Subcutaneous adipose tissue (tissue), 4 donors: ENCODE measurements around the gene ZNF800. TPM values are rescaled to one million over a fixed set of nuclear protein-coding genes. Genes with fewer than 3 reads are reported as not detected.

Experiments used
- total RNA-seq, 4 donors: library from RNA; depleted of rRNA; stranded (reverse); fragments of >200 nt; gene quantifications; one replicate each; pipeline ENCODE4 v1.1.0, GENCODE V29; 2016
- TF ChIP-seq, protein P1 (sequence below): fragments of 450-650 bp; IDR thresholded peaks from one replicate; pipeline ENCODE4 v1.5.1; 2016; ENCODE audit warnings: low read depth, mild to moderate bottlenecking, control low read depth, antibody characterized with exemption, moderate library complexity

The ZNF800 gene
- total RNA-seq, 4 donors from 2014 or later = 31.3 to 57.7 (median 33.1) TPM

DNA sequence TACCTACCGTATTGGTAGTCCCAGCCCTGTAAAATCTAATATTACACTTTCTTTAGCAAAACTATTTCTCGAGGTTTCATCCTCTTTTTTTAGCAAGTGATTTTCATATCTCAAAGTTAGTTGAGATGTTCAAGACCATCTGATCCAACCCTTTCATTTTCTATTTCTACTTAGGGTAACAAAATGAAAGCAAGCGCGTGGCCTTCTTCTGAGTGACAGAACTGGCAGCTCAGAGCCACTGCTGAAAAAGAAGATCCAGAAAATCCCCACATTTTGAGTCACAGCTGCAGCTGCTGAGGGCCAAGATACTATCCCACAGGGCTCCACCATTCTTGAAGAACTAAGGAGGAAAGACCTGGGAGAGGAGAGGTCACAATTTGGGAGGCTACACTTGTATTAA lies 24.8 kb upstream of the ZNF800 start:
- TF ChIP-seq, protein P1, sequence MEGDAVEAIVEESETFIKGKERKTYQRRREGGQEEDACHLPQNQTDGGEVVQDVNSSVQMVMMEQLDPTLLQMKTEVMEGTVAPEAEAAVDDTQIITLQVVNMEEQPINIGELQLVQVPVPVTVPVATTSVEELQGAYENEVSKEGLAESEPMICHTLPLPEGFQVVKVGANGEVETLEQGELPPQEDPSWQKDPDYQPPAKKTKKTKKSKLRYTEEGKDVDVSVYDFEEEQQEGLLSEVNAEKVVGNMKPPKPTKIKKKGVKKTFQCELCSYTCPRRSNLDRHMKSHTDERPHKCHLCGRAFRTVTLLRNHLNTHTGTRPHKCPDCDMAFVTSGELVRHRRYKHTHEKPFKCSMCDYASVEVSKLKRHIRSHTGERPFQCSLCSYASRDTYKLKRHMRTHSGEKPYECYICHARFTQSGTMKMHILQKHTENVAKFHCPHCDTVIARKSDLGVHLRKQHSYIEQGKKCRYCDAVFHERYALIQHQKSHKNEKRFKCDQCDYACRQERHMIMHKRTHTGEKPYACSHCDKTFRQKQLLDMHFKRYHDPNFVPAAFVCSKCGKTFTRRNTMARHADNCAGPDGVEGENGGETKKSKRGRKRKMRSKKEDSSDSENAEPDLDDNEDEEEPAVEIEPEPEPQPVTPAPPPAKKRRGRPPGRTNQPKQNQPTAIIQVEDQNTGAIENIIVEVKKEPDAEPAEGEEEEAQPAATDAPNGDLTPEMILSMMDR = no peak

DNA sequence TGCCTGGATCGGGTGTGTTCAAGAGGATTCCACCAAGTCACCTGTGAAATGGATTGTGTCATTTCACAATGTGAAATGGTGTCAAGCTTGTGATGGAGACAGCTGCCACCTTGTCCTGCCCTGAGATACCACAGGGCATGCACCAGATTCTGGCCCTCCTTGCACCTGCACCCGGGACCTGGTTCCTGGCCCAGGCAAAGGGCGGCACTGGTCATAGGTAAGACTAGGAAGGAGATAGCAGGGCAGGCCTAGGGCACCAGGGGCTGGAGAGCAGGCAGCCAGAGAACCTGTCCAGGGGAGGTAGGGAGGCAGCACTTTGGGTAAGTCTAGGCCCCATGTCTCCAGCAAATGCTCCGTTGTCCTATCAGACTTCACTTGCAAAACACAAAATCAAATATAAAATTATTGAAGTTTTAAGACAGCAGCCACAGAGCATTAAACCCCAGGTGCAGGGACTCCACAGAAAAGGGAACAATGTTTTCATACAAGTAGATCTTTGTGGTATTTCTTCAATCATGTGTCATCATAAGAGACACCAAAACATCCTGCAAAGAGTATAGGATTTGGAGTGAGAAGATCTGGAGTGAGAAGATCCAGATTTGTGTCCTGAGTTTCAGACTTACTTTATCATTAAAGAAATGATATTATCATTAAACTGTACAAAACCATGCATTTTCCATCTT lies 22.7 kb upstream of the ZNF800 start:
- TF ChIP-seq, protein P1 = no peak

DNA sequence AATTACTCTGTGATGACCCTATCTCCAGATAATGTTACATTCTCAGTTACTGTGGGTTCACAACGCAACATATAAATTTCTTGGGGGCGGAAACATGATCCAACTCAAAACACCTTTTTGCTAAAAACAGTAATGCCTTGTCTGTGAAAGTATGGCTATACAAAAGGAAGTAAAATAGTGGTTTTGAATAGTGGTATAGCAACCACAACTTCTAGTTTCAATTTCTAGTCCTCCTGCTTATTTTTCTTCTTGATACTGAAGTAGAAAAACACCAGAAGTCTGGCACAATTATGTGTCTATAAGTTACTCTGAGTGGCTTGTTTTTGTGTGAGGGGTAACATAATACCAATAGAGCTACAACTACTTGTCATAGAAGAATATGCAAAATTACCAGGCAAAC lies 21.5 kb upstream of the ZNF800 start:
- TF ChIP-seq, protein P1 = no peak

DNA sequence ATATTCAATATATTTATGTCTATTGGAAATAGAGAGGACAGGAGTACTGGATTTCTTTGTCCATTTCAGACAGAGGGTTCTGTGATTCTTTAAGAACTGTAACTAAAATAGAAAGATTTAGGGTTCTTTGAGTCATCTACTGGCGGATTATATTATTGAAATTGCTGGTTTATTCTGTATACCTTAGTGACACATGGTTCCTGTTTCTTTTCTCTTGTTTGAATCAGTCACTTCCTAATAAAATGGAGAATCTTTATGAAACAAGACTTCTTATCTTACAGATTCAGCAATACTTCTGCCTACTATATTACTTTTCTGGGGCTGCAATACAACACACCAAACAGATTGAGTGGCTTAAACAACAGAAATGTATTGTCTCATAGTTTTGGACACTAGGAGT lies 20.8 kb upstream of the ZNF800 start:
- TF ChIP-seq, protein P1 = no peak

DNA sequence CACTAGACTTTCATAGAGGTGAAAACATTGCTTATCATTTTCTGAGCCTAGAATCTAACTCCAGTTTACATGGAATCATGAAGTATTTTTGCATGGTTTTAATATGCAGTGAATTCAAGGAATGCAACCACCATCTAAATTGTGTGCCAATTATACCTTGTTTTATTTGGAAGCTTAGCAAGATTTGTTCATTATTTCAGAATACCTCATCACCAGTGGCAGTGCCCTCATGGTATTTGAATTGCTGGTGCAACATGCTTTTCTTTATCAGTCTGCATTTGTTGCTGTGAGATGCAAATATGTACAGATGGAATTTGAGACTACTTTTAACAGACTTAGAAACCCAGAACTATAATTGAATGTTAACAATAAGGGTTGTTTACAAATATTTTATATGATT lies 18.7 kb upstream of the ZNF800 start:
- TF ChIP-seq, protein P1 = no peak

DNA sequence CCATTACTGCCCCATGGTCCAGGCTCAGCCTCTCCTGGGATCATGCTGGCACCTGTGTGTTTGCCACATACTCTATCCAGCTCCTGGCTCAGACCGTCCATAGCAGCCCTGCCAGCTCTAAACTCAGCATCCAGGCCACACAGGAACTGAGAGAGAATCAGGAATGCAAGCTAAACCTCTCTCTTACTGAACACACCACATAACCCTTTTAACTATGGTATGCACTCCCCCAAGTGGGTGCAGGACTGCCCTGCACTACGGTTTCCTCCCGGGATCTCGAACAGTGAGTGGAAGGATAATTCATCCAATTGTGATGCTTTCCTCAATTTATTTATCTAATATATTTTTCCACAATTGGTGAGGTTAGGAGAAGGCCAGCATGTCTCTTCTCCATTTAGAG lies 17.1 kb upstream of the ZNF800 start:
- TF ChIP-seq, protein P1 = no peak

DNA sequence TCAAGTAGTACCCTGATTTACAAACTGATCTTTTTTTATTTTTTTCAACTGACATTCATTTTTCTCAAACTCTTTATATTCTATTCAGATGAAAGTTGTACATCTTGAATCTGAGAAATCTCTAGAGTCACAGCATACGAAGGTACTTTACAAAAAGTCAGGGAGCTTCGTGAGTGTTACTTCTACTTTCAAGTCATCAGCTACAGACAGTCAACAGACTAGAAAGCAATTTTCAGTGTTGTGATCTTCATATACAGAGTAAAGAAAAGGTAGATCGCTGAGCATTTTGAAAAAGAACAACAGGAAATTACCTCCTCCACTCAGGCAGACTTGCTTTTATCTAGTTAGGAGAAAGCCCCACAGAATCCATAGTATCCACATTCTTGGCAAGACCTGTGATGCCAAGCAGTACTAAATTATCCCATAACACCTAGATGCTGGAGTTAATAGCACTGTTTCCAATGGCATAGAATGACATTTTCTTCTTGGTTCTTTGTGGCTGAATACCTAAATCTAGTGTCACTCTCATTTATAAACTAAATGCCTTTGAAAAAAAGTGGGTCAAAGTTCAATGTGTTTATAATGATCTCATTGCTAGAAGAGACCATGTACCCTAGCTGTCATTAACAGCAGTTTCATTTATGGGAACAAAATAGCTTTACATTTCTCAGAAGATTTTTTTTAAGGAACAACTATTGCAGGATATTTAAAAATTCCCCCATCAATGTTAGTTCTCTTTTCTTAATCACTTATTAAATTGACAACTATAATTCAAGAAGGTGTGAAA lies 12.0 kb upstream of the ZNF800 start:
- TF ChIP-seq, protein P1 = no peak
